ENCODE results near the gene PDX1. TPM values are rescaled to one million over a fixed set of nuclear protein-coding genes. Genes with fewer than 3 reads are reported as not detected.

PDX1 gene
- total RNA-seq, 1 experiment from 2014 or later = 1.7 TPM

DNA sequence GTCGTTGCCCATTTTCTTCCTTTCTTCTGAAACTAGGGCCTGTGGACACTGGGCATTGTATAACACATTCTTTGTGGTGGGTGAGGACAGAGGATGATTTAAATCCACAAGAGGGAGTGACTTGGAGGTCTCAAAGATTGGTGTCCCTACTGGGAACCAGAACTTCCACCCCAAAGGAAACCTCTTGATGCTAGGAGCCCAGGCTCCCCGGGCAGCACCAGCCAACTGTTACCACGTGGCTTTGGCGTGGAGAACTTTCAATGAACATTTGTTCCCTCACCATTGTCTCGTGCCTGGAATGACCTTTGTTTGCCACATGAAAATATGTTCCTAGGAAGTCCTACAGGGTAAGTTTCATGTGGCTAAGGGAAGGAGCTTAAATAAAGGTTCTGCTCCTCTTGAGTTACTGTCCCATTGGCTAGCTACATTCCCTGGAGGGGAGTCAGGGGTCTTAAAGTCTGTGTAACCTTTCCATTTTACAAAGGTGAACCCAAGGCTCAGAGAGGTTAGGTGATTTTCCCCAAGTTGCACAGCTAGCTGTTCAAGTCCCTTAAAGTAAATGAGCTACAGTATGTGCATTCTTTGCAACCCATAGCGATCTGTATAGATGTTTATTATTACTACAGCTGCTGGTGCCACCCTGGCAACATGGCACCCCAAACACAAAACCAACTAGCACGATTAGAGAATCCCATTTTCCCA is 54.3 kb downstream of the PDX1 start:
- intact Hi-C loops (cut with micrococcal nuclease) = no loop called here

More for the DNA sequence above, 54.3 kb downstream of the PDX1 start:
- Histone ChIP-seq H3K9ac (ENCODE audit: low read length) (no peak overlapping the region), H3K4me1 (ENCODE audit: control insufficient read depth in 1 of 2, insufficient read depth in 2 of 2, low read length in 2 of 2) (peaks cover 0 to 7% of the 10 kb centered on the region in 2 experiments; a peak in 2 of 4 replicates), H3K27me3 (ENCODE audit: insufficient read depth, low read length) (no peaks in the 10 kb centered on the region), H3K9me2 (ENCODE audit: insufficient read depth) (no peaks in the 10 kb centered on the region), H3K27ac (ENCODE audit: low read depth, low read length) (no peak overlapping the region), H3K4me2 (ENCODE audit: low read length) (no peak overlapping the region), H4K20me1 (ENCODE audit: insufficient read depth) (no peaks in the 10 kb centered on the region), H3K79me2 (ENCODE audit: insufficient read depth, low read length) (no peaks in the 10 kb centered on the region), H3K4me3 (replicated peaks in 1 of 2; ENCODE audit: low read depth in 1 of 2, low read length in 2 of 2) (no peak overlapping the region), H3K9me3 (ENCODE audit: control insufficient read depth in 1 of 2, insufficient read depth in 1 of 2, low read depth in 1 of 2, low read length in 2 of 2) (no peaks in the 10 kb centered on the region), H2AFZ (ENCODE audit: low read depth, low read length, poor library complexity, severe bottlenecking) (no peak overlapping the region), H3K36me3 (ENCODE audit: control insufficient read depth in 1 of 2, insufficient read depth in 2 of 2, low read length in 2 of 2) (no peaks in the 10 kb centered on the region)
- DNase-seq (ENCODE audit: low read depth, low spot score) (no peak), ATAC-seq (no peak)
- ChIA-PET RAD21 (ENCODE audit: low non-redundant PET in 1 of 2, low total read pairs in 2 of 2, uncharacterized antibody in 2 of 2, unreplicated experiment in 2 of 2) (no interaction called here), CTCF (interaction anchor here (1.4 to 4.2 kb wide), 3 partner anchors 10 to 612 kb away, joined by 5 to 14 read pairs (median 7); no protein-coding TSS in a partner anchor), POLR2A (no interaction called here)
- TF ChIP-seq REST (IDR thresholded peaks at IDR 0.05; ENCODE audit: low read depth) (no peak), TCF7L2 (IDR thresholded peaks at IDR 0.05; ENCODE audit: borderline replicate concordance, extremely low read depth, insufficient read depth, insufficient read length) (no peak), ZNF274 (IDR thresholded peaks at IDR 0.05; ENCODE audit: low read depth, low read length) (no peak), CBX3 (IDR thresholded peaks at IDR 0.05; ENCODE audit: low read depth) (no peak), EZH2phosphoT487 (IDR thresholded peaks at IDR 0.05; ENCODE audit: borderline replicate concordance) (no peak), ATF3 (IDR thresholded peaks at IDR 0.05) (no peak), CEBPB (IDR thresholded peaks at IDR 0.05; ENCODE audit: low read depth) (no peak), SIN3A (IDR thresholded peaks at IDR 0.05; ENCODE audit: low read depth) (no peak), ZFX (IDR thresholded peaks at IDR 0.05) (no peak), SP1 (IDR thresholded peaks at IDR 0.05; ENCODE audit: low read depth) (no peak), ZBTB33 (IDR thresholded peaks at IDR 0.05; ENCODE audit: extremely low read depth, insufficient replicate concordance, low read length) (no peak), FOSL1 (IDR thresholded peaks at IDR 0.05; ENCODE audit: low read depth) (no peak), ELF1 (IDR thresholded peaks at IDR 0.05; ENCODE audit: borderline replicate concordance, low read depth) (no peak), POLR2AphosphoS5 (IDR thresholded peaks at IDR 0.05; ENCODE audit: low read depth, low read length) (no peak), MAX (IDR thresholded peaks at IDR 0.05) (no peak), EGR1 (IDR thresholded peaks at IDR 0.05; ENCODE audit: low read depth) (no peak), JUND (IDR thresholded peaks at IDR 0.05) (no peak), POLR2A (IDR thresholded peaks at IDR 0.05; ENCODE audit: borderline replicate concordance, extremely low read depth, insufficient read depth, insufficient read length) (no peak), RAD21 (IDR thresholded peaks at IDR 0.05; ENCODE audit: low read depth) (no peak)
- no TSS peak for BruUV-seq (replicated peaks)

Data from HCT116 (cell line).